GM23338 (cell line): Measurements from ENCODE around the gene GRK2. TPM values are rescaled to one million over a fixed set of nuclear protein-coding genes. Genes with fewer than 3 reads are reported as not detected.

Experiments
- ATAC-seq: fragments of 200-7000 bp; cut with Tn5 transposase; 3 replicates; pipeline ENCODE4 v1.9.1; 2020
- DNase-seq: peaks from one replicate; pipeline ENCODE4 v3.0.0-alpha.2; 2015; ENCODE audit warnings: low spot score
- H2AFZ ChIP-seq: fragments of 200-600 bp; sonication (generic); 2 replicates; pipeline ENCODE4 v1.8.0; 2016; ENCODE audit warnings: antibody characterized with exemption, mild to moderate bottlenecking, moderate library complexity
- H3F3A ChIP-seq: fragments of 200-600 bp; sonication (generic); replicated peaks from 2 replicates; pipeline ENCODE4 v1.8.0; 2017; ENCODE audit warnings: antibody characterized with exemption, mixed run types, low read depth
- H3K27ac ChIP-seq: fragments of 200-600 bp; sonication (generic); 2 replicates; pipeline ENCODE4 v1.6.1; 2016; ENCODE audit warnings: low read depth
- H3K27me3 ChIP-seq: fragments of 200-600 bp; sonication (generic); 2 replicates; pipeline ENCODE4 v1.8.0; 2016; ENCODE audit warnings: mild to moderate bottlenecking, mixed run types, moderate library complexity; ENCODE audit not compliant: insufficient read depth
- H3K36me3 ChIP-seq: fragments of 200-600 bp; sonication (generic); 2 replicates; pipeline ENCODE4 v1.8.0; 2016; ENCODE audit warnings: mild to moderate bottlenecking; ENCODE audit not compliant: insufficient read depth
- H3K4me1 ChIP-seq: fragments of 200-600 bp; sonication (generic); 2 replicates; pipeline ENCODE4 v1.8.0; 2016; ENCODE audit warnings: mild to moderate bottlenecking, moderate library complexity; ENCODE audit not compliant: insufficient read depth
- H3K4me2 ChIP-seq: fragments of 200-600 bp; sonication (generic); 2 replicates; pipeline ENCODE4 v1.7.1; 2017; ENCODE audit warnings: mixed run types
- H3K4me3 ChIP-seq: fragments of 200-600 bp; sonication (generic); 2 replicates; pipeline ENCODE4 v1.6.1; 2016; ENCODE audit warnings: mixed run types
- H3K79me2 ChIP-seq: fragments of 200-600 bp; sonication (generic); replicated peaks from 2 replicates; pipeline ENCODE4 v1.8.0; 2017; ENCODE audit warnings: mild to moderate bottlenecking; ENCODE audit not compliant: insufficient read depth
- H3K9me2 ChIP-seq: fragments of 200-600 bp; sonication (generic); 2 replicates; pipeline ENCODE4 v1.8.0; 2017; ENCODE audit not compliant: insufficient read depth
- H4K20me1 ChIP-seq: fragments of 200-600 bp; sonication (generic); replicated peaks from 2 replicates; pipeline ENCODE4 v1.8.0; 2017; ENCODE audit warnings: mild to moderate bottlenecking; ENCODE audit not compliant: insufficient read depth
- H3K27ac Mint-ChIP-seq: 2 replicates; pipeline ENCODE4 v1.8.0; 2020; ENCODE audit warnings: inconsistent platforms, mild to moderate bottlenecking, moderate library complexity, mixed read lengths
- H3K27me3 Mint-ChIP-seq: 3 replicates; pipeline ENCODE4 v1.8.0; 2022; ENCODE audit warnings: low read depth, mild to moderate bottlenecking, moderate library complexity, mixed read lengths, inconsistent platforms; ENCODE audit not compliant: insufficient read depth, poor library complexity
- H3K36me3 Mint-ChIP-seq: 3 replicates; pipeline ENCODE4 v1.8.0; 2021; ENCODE audit warnings: low read depth, mild to moderate bottlenecking, inconsistent platforms, moderate library complexity, mixed read lengths
- H3K4me1 Mint-ChIP-seq: 3 replicates; pipeline ENCODE4 v1.8.0; 2020; ENCODE audit warnings: mild to moderate bottlenecking, inconsistent platforms, mixed read lengths
- H3K4me3 Mint-ChIP-seq: 3 replicates; pipeline ENCODE4 v1.8.0; 2021; ENCODE audit warnings: moderate library complexity, mild to moderate bottlenecking, inconsistent platforms, mixed read lengths
- H3K9me3 Mint-ChIP-seq: 3 replicates; pipeline ENCODE4 v1.8.0; 2020; ENCODE audit warnings: moderate library complexity, mild to moderate bottlenecking, inconsistent platforms, mixed read lengths
- CREB1 ChIP-seq: fragments of 250-450 bp; sonication (Bioruptor Pico); IDR thresholded peaks from 2 replicates; pipeline ENCODE4 v1.5.0; 2020; ENCODE audit warnings: low read depth, mild to moderate bottlenecking, moderate library complexity
- EZH2phosphoT487 ChIP-seq: fragments of 200-600 bp; sonication (generic); IDR thresholded peaks from one replicate; pipeline ENCODE4 v1.8.1; 2018; ENCODE audit warnings: antibody characterized with exemption; ENCODE audit not compliant: unreplicated experiment
- NANOG ChIP-seq: IDR thresholded peaks from 2 replicates; pipeline ENCODE4 v1.6.1; 2016; ENCODE audit warnings: antibody characterized with exemption, borderline replicate concordance
- POLR2AphosphoS5 ChIP-seq: IDR thresholded peaks from 2 replicates; pipeline ENCODE4 v1.6.1; 2016; ENCODE audit warnings: antibody characterized with exemption, low read depth
- STAT1 ChIP-seq: IDR thresholded peaks from one replicate; pipeline ENCODE4 v1.6.1; 2016; ENCODE audit warnings: antibody characterized with exemption; ENCODE audit not compliant: unreplicated experiment
- ZNF114 ChIP-seq: fragments of 250-450 bp; sonication (Bioruptor Pico); IDR thresholded peaks from 2 replicates; pipeline ENCODE4 v1.5.0; 2020; ENCODE audit warnings: mild to moderate bottlenecking, moderate library complexity
- ZNF331 ChIP-seq: fragments of 250-450 bp; sonication (Bioruptor Pico); IDR thresholded peaks from 2 replicates; pipeline ENCODE4 v1.5.0; 2020; ENCODE audit warnings: low read depth, mild to moderate bottlenecking, moderate library complexity
- polyA plus RNA-seq: library from polyadenylated mRNA; unstranded; fragments of >200 nt; fragmentation: Nextera tagmentation; extraction: Ambion mirVana; gene quantifications from 2 replicates; pipeline ENCODE4 v1.2.1, GENCODE V29; 2016
- total RNA-seq: library from RNA; depleted of rRNA; stranded (reverse); fragments of >200 nt; shearing (Covaris generic); gene quantifications from 2 replicates; pipeline ENCODE4 v1.2.3, GENCODE V29; 2014
- TF ChIP-seq, protein P1 (sequence below), 2 experiments: fragments of 200-600 bp in 1 of 2; sonication (generic) in 1 of 2; conservative IDR thresholded peaks; 2 replicates each; pipeline versions ENCODE4 v1.5.1 to v1.6.1; 2016 to 2017; ENCODE audit warnings: antibody characterized with exemption in 2 of 2, low read depth in 2 of 2, mild to moderate bottlenecking in 2 of 2, moderate library complexity in 1 of 2
- TF ChIP-seq, protein P2 (sequence below): IDR thresholded peaks from one replicate; pipeline ENCODE4 v1.6.1; 2018; ENCODE audit warnings: antibody characterized with exemption; ENCODE audit not compliant: unreplicated experiment

Gene GRK2
- total and polyA plus RNA-seq, 2 experiments from 2014 or later: 19.5 to 72.5 TPM

DNA sequence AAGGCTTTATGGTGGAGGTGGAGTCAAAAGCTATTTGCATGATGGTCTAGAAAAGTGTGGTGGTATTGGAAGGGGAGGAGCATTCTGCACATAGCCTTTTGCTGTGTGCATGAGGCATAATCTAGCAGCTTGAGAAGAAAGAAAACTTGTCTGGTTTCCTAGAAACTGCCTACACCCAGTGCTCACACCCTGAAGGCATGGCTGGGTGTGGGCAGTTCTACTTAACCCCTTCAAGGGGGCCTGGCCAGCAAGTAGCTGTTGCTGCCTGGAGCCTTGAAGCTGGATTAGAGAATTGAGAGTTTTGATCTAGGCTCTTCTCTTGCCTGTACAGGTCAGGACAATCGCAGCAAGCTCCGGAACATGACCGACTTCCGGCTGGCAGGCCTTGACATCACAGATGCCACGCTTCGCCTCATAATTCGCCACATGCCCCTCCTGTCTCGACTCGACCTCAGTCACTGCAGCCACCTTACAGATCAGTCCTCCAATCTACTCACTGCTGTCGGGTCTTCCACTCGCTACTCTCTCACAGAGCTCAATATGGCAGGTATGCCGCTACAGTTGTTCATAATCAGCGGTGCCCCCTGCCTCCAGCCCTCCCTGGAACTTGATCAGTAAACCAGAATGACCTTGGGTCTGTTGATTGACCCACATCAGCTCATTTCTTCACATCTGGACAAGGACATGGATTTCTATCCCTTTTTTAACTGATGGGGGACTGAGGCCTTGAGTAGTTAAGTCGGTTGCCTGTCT, 12.2 kb upstream of the GRK2 start (continued):
- TF ChIP-seq EZH2phosphoT487 (no peak), ZNF331 (CRISPR knock-in tag) (no peak), NANOG (no peak)
- TF ChIP-seq, protein P1, sequence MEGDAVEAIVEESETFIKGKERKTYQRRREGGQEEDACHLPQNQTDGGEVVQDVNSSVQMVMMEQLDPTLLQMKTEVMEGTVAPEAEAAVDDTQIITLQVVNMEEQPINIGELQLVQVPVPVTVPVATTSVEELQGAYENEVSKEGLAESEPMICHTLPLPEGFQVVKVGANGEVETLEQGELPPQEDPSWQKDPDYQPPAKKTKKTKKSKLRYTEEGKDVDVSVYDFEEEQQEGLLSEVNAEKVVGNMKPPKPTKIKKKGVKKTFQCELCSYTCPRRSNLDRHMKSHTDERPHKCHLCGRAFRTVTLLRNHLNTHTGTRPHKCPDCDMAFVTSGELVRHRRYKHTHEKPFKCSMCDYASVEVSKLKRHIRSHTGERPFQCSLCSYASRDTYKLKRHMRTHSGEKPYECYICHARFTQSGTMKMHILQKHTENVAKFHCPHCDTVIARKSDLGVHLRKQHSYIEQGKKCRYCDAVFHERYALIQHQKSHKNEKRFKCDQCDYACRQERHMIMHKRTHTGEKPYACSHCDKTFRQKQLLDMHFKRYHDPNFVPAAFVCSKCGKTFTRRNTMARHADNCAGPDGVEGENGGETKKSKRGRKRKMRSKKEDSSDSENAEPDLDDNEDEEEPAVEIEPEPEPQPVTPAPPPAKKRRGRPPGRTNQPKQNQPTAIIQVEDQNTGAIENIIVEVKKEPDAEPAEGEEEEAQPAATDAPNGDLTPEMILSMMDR (conservative IDR thresholded peaks at IDR 0.05; ENCODE audit: low read depth in 2 of 2): no peak

DNA sequence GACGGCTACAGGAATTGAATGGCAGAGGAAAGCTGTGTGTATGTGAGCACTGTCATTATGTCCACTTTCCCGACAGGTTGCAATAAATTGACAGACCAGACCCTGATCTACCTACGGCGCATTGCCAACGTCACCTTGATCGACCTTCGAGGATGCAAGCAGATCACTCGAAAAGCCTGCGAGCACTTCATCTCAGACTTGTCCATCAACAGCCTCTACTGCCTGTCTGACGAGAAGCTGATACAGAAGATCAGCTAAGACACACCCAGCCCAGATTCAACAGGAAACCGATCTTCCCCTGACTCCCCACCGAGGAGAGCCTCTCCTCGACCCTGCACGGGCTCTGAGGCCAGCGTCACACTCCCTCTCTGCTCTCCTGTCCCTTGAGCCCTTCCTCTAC, 11.5 kb upstream of the GRK2 start:
- Histone ChIP-seq H4K20me1 (peaks cover 28% of the 10 kb centered on the region), H3K4me1 (no peaks in the 10 kb centered on the region), H3K4me2 (no peak overlapping the region), H3F3A (peaks cover 31% of the 10 kb centered on the region), H3K79me2 (no peaks in the 10 kb centered on the region; the same call in 1 of the 2 replicates), H2AFZ (no peak overlapping the region), H3K36me3 (peaks cover 63% of the 10 kb centered on the region), H3K4me3 (no peak overlapping the region), H3K9me2 (no peaks in the 10 kb centered on the region), H3K27ac (no peak overlapping the region), H3K27me3 (no peaks in the 10 kb centered on the region)
- no peak for ATAC-seq
- Mint-ChIP-seq H3K9me3 (no peaks in the 10 kb centered on the region), H3K4me3 (no peak overlapping the region), H3K27ac (no peak overlapping the region), H3K27me3 (peaks cover 9% of the 10 kb centered on the region), H3K4me1 (no peaks in the 10 kb centered on the region), H3K36me3 (peaks cover 76% of the 10 kb centered on the region)
- no peak for DNase-seq
- TF ChIP-seq, protein P1 (conservative IDR thresholded peaks at IDR 0.05; ENCODE audit: low read depth in 2 of 2): no peak

DNA sequence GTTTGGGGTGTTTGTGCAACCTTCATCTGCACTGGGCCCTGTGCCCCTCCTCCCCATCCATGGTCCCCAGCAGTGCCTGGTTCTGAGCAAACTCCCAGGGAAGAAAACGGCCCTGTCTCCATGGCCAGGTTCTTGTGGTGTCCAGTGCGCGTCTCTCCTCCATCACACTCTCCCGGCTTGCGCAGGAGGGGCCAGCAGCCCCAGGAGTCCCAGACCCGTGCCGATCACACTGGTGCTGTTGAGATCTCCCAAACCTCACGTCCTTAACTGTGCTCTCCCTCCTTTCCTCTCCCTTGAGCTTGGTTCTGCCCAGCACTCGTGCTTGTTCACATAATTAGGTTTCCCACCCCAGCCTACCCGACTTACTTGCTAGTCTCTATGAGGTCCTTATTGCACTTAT, 10.9 kb upstream of the GRK2 start:
- H3K27me3 Mint-ChIP-seq: peaks cover 9% of the 10 kb centered on the region
- Histone ChIP-seq H4K20me1 (peaks cover 28% of the 10 kb centered on the region), H3K36me3 (peaks cover 59% of the 10 kb centered on the region), H3K4me3 (no peak overlapping the region), H3F3A (peaks cover 31% of the 10 kb centered on the region), H3K27ac (no peak overlapping the region), H3K4me2 (no peak overlapping the region), H3K27me3 (no peaks in the 10 kb centered on the region), H3K4me1 (no peaks in the 10 kb centered on the region), H3K9me2 (no peaks in the 10 kb centered on the region), H2AFZ (no peak overlapping the region), H3K79me2 (no peaks in the 10 kb centered on the region; the same call in 1 of the 2 replicates)
- H3K9me3 Mint-ChIP-seq: no peaks in the 10 kb centered on the region
- DNase-seq (no peak), ATAC-seq (no peak)
- no peak overlapping the region for H3K27ac Mint-ChIP-seq
- H3K36me3 Mint-ChIP-seq: peaks cover 70% of the 10 kb centered on the region
- no peak overlapping the region for H3K4me3 Mint-ChIP-seq
- H3K4me1 Mint-ChIP-seq: no peaks in the 10 kb centered on the region
- TF ChIP-seq, protein P1 (conservative IDR thresholded peaks at IDR 0.05; ENCODE audit: low read depth in 2 of 2): no peak
- TF ChIP-seq EZH2phosphoT487: no peak
- no peak for TF ChIP-seq ZNF331 (CRISPR knock-in tag)
- TF ChIP-seq, protein P2, sequence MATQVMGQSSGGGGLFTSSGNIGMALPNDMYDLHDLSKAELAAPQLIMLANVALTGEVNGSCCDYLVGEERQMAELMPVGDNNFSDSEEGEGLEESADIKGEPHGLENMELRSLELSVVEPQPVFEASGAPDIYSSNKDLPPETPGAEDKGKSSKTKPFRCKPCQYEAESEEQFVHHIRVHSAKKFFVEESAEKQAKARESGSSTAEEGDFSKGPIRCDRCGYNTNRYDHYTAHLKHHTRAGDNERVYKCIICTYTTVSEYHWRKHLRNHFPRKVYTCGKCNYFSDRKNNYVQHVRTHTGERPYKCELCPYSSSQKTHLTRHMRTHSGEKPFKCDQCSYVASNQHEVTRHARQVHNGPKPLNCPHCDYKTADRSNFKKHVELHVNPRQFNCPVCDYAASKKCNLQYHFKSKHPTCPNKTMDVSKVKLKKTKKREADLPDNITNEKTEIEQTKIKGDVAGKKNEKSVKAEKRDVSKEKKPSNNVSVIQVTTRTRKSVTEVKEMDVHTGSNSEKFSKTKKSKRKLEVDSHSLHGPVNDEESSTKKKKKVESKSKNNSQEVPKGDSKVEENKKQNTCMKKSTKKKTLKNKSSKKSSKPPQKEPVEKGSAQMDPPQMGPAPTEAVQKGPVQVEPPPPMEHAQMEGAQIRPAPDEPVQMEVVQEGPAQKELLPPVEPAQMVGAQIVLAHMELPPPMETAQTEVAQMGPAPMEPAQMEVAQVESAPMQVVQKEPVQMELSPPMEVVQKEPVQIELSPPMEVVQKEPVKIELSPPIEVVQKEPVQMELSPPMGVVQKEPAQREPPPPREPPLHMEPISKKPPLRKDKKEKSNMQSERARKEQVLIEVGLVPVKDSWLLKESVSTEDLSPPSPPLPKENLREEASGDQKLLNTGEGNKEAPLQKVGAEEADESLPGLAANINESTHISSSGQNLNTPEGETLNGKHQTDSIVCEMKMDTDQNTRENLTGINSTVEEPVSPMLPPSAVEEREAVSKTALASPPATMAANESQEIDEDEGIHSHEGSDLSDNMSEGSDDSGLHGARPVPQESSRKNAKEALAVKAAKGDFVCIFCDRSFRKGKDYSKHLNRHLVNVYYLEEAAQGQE: no peak
- no peak for TF ChIP-seq CREB1 (CRISPR knock-in tag)
- no peak for TF ChIP-seq STAT1
- TF ChIP-seq POLR2AphosphoS5: no peak
- TF ChIP-seq ZNF114 (CRISPR knock-in tag): no peak
